PC-9 (cell line): ENCODE results near the gene FNIP1.

Source experiments
- CTCF ChIP-seq: fragments of 200-600 bp; sonication (generic); conservative IDR thresholded peaks from 2 replicates; pipeline ENCODE4 v1.6.1; 2017; ENCODE audit warnings: mixed run types, antibody characterized with exemption, mild to moderate bottlenecking, moderate library complexity
- EZH2 ChIP-seq: fragments of 200-600 bp; sonication (generic); IDR thresholded peaks from 2 replicates; pipeline ENCODE4 v1.8.0; 2017; ENCODE audit warnings: antibody characterized with exemption, low read depth

GRCh38 chr5:131751506-131751905, 45.3 kb downstream of the FNIP1 start:
- no peak for TF ChIP-seq EZH2
- TF ChIP-seq CTCF = no peak
